ENCODE results near the gene GARIN5B. TPM values are rescaled to one million over a fixed set of nuclear protein-coding genes. Genes with fewer than 3 reads are reported as not detected.

Gene GARIN5B
- total and polyA plus RNA-seq, 2 of the 8 experiments (the other 6 are each of a cell fraction or from before 2014, with no cell fraction given) = 0.03 TPM; not detected in 1

DNA sequence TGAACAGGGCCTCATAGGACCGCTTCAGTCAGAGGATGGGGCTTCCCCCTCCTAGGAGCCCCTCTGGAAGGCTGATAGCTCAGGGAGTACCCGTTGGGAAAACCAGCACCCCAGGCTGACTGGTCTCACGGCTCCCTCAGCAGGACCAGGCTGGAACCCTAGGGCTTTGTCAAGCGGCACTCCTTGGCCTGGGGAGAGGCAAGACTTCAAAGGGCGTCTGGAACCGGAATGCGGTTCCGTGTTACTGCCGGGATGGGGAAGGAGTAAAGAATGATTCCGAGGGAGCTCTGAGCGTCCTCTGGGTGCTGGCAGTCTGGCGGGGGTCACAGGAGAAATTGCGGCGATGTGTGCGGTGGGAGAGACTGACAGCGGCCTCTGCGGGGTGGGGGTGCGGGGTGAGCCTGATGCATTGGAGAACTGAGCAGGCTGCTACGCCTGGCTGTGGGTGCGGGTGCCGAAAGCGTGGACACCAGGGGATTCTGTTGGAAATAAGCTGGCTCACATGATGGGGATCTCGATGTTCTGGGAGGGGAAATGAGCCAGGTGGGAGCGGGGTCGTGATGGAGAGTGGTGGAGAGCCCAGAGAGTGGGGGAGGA is 10.4 kb downstream of the GARIN5B start:
- DNase-seq (ENCODE audit: low read depth in 1 of 2, low spot score in 2 of 2) (no peak), FAIRE-seq (no peak)
- H4K5ac ChIP-seq (ENCODE audit: insufficient read length, low read depth, low read length) = no peak overlapping the region
- no peak overlapping the region for H2BK20ac ChIP-seq (ENCODE audit: low read length)
- no peak overlapping the region for H3K4ac ChIP-seq (replicated peaks; ENCODE audit: insufficient read length, low read depth, low read length)
- no peak overlapping the region for H3K14ac ChIP-seq (ENCODE audit: insufficient read length)
- no peaks in the 10 kb centered on the region for H3K79me2 ChIP-seq (ENCODE audit: control insufficient read depth in 1 of 2, insufficient read depth in 2 of 2, low read length in 2 of 2)
- ChIA-PET POLR2A (ENCODE audit: partially characterized antibody) (interaction anchor here (1.0 to 7.9 kb wide), 12 partner anchors 9 to 70 kb away, joined by 3 to 58 read pairs (median 5); partner anchors contain the start of genes GARIN5B, IL11 and KMT5C), CTCF (ENCODE audit: partially characterized antibody) (interaction anchor here (0.9 to 1.7 kb wide), 7 partner anchors 9 to 69 kb away, joined by 3 to 7 read pairs (median 3); partner anchors contain the start of genes BRSK1 and KMT5C)
- peak overlapping the region; percentile 88 to 96; a peak in 1 of 4 replicates for H3K4me2 ChIP-seq (ENCODE audit: insufficient read depth in 1 of 2, low read depth in 2 of 2, low read length in 2 of 2)
- peaks cover 11 to 38% (median 23%) of the 10 kb centered on the region in 4 experiments for H3K4me1 ChIP-seq (replicated peaks in 1 of 4; ENCODE audit: control insufficient read depth in 3 of 4, insufficient read depth in 4 of 4, low read length in 3 of 4)
- TF ChIP-seq, protein P1, sequence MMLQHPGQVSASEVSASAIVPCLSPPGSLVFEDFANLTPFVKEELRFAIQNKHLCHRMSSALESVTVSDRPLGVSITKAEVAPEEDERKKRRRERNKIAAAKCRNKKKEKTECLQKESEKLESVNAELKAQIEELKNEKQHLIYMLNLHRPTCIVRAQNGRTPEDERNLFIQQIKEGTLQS (IDR thresholded peaks at IDR 0.05; ENCODE audit: insufficient read depth, low read depth, low read length) = no peak
- TF ChIP-seq ZNF274 (IDR thresholded peaks at IDR 0.05; ENCODE audit: borderline replicate concordance, extremely low read depth, low read length) = no peak
- TF ChIP-seq EGR1 (IDR thresholded peaks at IDR 0.05; ENCODE audit: borderline replicate concordance, low read depth, low read length) = no peak
- no peak overlapping the region for H3K4me3 ChIP-seq (ENCODE audit: extremely low read depth in 1 of 4, insufficient read depth in 2 of 4, low read depth in 3 of 4, low read length in 4 of 4)
- H4K8ac ChIP-seq (ENCODE audit: extremely low read depth, insufficient read depth, low read length) = no peak overlapping the region; the same call in 1 of the 2 replicates
- no peak overlapping the region for H2AFZ ChIP-seq (ENCODE audit: low read length)
- H2BK15ac ChIP-seq (ENCODE audit: low read length) = peak overlapping the region; percentile 88; the same call in 1 of the 2 replicates
- no peak overlapping the region for H2BK120ac ChIP-seq (replicated peaks; ENCODE audit: low read depth, low read length)
- peak overlapping the region; percentile 46 for H4K91ac ChIP-seq (replicated peaks; ENCODE audit: insufficient read length, low read length)
- peaks cover 12% of the 10 kb centered on the region; the same call in 1 of the 2 replicates for H3K23me2 ChIP-seq (ENCODE audit: low read depth, low read length)
- H3K36me3 ChIP-seq (ENCODE audit: control insufficient read depth in 2 of 4, insufficient read depth in 4 of 4, low read length in 3 of 4) = peaks cover 0 to 12% (median 0%) of the 10 kb centered on the region in 4 experiments; a peak in 1 of 8 replicates
- no peak overlapping the region for H2AK5ac ChIP-seq (ENCODE audit: low read depth, low read length)
- no peaks in the 10 kb centered on the region for H3K79me1 ChIP-seq (ENCODE audit: low read depth, low read length)
- no peak overlapping the region for H3K9ac ChIP-seq (replicated peaks in 1 of 4; ENCODE audit: extremely low read depth in 1 of 4, low read depth in 3 of 4, low read length in 3 of 4)
- H3K27ac ChIP-seq (ENCODE audit: low read depth, low read length) = no peak overlapping the region
- no peaks in the 10 kb centered on the region for H3K9me3 ChIP-seq (ENCODE audit: insufficient read depth in 2 of 2, low read depth in 1 of 2, low read length in 1 of 2)
- no peak overlapping the region for H3K23ac ChIP-seq (ENCODE audit: insufficient read length)
- WGBS, 2 experiments (ENCODE audit: extremely low coverage in 1 of 2, insufficient coverage in 1 of 2, insufficient read length in 1 of 2, insufficient replicate concordance in 2 of 2, low coverage in 1 of 2, low lambda C conversion rate in 2 of 2, missing lambda C conversion rate in 1 of 2) = 88% methylated on average over 25 of the region's 25 CpGs; no CpG with 5 or more reads in 1 of the 2 experiments
- peaks cover 17 to 53% (median 44%) of the 10 kb centered on the region in 4 experiments for H3K27me3 ChIP-seq (replicated peaks in 1 of 4; ENCODE audit: control insufficient read depth in 3 of 4, extremely low read depth in 1 of 4, insufficient read depth in 3 of 4, low read length in 3 of 4)
- H2BK12ac ChIP-seq (ENCODE audit: low read depth, low read length) = no peak overlapping the region; the same call in 1 of the 2 replicates
- H2BK5ac ChIP-seq (ENCODE audit: low read depth, low read length) = no peak overlapping the region
- H4K20me1 ChIP-seq (replicated peaks in 1 of 2; ENCODE audit: control insufficient read depth in 1 of 2, insufficient read depth in 2 of 2, low read length in 2 of 2) = peaks cover 0 to 10% of the 10 kb centered on the region in 2 experiments
- no peak overlapping the region; the same call in 1 of the 2 replicates for H3K18ac ChIP-seq (ENCODE audit: extremely low read depth, low read length)
- H3K56ac ChIP-seq (replicated peaks; ENCODE audit: insufficient read length, low read depth, low read length) = no peak overlapping the region

All from H1 (cell line).